Muscle of leg (tissue), 11 donors: ENCODE data around the gene AK3. TPM values are rescaled to one million over a fixed set of nuclear protein-coding genes. Genes with fewer than 3 reads are reported as not detected.
"Not testable (repeated sequence)": the region's sequence is repeated elsewhere in the genome, so short reads cannot be mapped to it uniquely, and the experiment has no call there.

Experiments
- DNase-seq: peaks from one replicate; pipeline ENCODE4 v3.0.0; 2013
- H3K27ac ChIP-seq: one replicate; pipeline ENCODE4 v1.5.1; 2013; ENCODE audit warnings: mild to moderate bottlenecking, low read length, control low read depth
- H3K27me3 ChIP-seq: one replicate; pipeline ENCODE4 v1.6.1; 2013; ENCODE audit warnings: low read length; ENCODE audit not compliant: control insufficient read depth, insufficient read depth
- H3K36me3 ChIP-seq: one replicate; pipeline ENCODE4 v1.6.1; 2013; ENCODE audit warnings: low read length; ENCODE audit not compliant: control insufficient read depth, insufficient read depth
- H3K4me1 ChIP-seq: one replicate; pipeline ENCODE4 v1.6.1; 2013; ENCODE audit warnings: low read length; ENCODE audit not compliant: control insufficient read depth, insufficient read depth
- H3K4me3 ChIP-seq: one replicate; pipeline ENCODE4 v1.5.1; 2013; ENCODE audit warnings: low read length, control low read depth
- H3K9me3 ChIP-seq: replicated peaks from 2 replicates; pipeline ENCODE4 v1.6.1; 2013; ENCODE audit warnings: low read depth, low read length; ENCODE audit not compliant: control insufficient read depth
- WGBS: methylation state at CpG from one replicate; pipeline ENCODE4 v1.1.5; 2013; ENCODE audit warnings: missing lambda C conversion rate; ENCODE audit not compliant: insufficient coverage; 5-methylcytosine and 5-hydroxymethylcytosine counted together
- polyA plus RNA-seq, 8 donors: library from polyadenylated mRNA; unstranded; fragments of 120-200 nt; gene quantifications; one replicate each; pipeline versions ENCODE4 v1.2.1 to v1.2.3, GENCODE V29; 2013; ENCODE audit warnings: inconsistent platforms in 1 of 8, low replicate concordance in 1 of 8; ENCODE audit not compliant: insufficient read length in 8 of 8, insufficient read depth in 1 of 8
- total RNA-seq: library from RNA; stranded (reverse); fragments of 120-200 nt; gene quantifications from one replicate; pipeline ENCODE4 v1.2.4, GENCODE V29; 2013

The AK3 gene
- total and polyA plus RNA-seq, 9 donors: 29.8 to 47.5 (median 39.0) TPM

- not testable (repeated sequence) for H3K4me3 ChIP-seq, H3K4me1 ChIP-seq, H3K27me3 ChIP-seq, H3K27ac ChIP-seq, DNase-seq, H3K9me3 ChIP-seq, H3K36me3 ChIP-seq
Measured at GRCh38 chr9:4754530-4754929, 13.5 kb upstream of the AK3 start.

GRCh38 chr9:4750023-4750673 lies 9.1 kb upstream of the AK3 start:
- no peak overlapping the region for H3K27ac ChIP-seq
- H3K4me1 ChIP-seq: no peaks in the 10 kb centered on the region
- H3K27me3 ChIP-seq: no peaks in the 10 kb centered on the region
- H3K4me3 ChIP-seq: no peak overlapping the region
- H3K9me3 ChIP-seq: no peaks in the 10 kb centered on the region
- WGBS: 58% methylated on average over 3 of the region's 8 CpGs
- DNase-seq: peak; percentile 57
- no peaks in the 10 kb centered on the region for H3K36me3 ChIP-seq

DNA sequence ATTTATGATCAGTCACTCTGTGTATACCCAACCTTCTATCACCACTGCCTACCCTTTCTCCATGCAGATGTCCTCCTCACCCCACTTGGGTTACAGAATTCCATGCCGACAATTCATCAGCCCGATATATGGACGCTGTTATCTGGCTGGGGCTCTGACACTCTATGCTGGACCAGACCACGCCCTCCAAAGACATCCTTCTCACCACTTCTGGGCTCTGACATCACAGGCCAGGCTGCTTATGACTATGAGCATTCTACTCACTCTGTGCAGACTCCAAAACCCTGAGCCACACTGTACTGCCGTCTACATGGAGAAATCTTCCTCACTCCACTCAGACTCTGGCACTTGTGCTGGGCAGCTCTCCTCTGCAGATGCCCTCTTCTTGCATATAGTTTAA lies 7.6 kb upstream of the AK3 start:
- Histone ChIP-seq H3K36me3 (no peaks in the 10 kb centered on the region), H3K27me3 (no peaks in the 10 kb centered on the region), H3K27ac (no peak overlapping the region), H3K4me1 (no peaks in the 10 kb centered on the region), H3K4me3 (no peak overlapping the region), H3K9me3 (no peaks in the 10 kb centered on the region)
- 93% methylated on average over 4 of the region's 5 CpGs for whole genome bisulfite sequencing
- no peak for DNase-seq

GRCh38 chr9:4746278-4747030 lies 5.5 kb upstream of the AK3 start:
- H3K4me3 ChIP-seq: no peak overlapping the region
- no peak overlapping the region for H3K27ac ChIP-seq
- peaks cover 3% of the 10 kb centered on the region for H3K4me1 ChIP-seq
- no peaks in the 10 kb centered on the region for H3K36me3 ChIP-seq
- no peaks in the 10 kb centered on the region for H3K9me3 ChIP-seq
- no peak for DNase-seq
- no CpG with 5 or more reads among the region's 2 CpGs for WGBS
- no peaks in the 10 kb centered on the region for H3K27me3 ChIP-seq

DNA sequence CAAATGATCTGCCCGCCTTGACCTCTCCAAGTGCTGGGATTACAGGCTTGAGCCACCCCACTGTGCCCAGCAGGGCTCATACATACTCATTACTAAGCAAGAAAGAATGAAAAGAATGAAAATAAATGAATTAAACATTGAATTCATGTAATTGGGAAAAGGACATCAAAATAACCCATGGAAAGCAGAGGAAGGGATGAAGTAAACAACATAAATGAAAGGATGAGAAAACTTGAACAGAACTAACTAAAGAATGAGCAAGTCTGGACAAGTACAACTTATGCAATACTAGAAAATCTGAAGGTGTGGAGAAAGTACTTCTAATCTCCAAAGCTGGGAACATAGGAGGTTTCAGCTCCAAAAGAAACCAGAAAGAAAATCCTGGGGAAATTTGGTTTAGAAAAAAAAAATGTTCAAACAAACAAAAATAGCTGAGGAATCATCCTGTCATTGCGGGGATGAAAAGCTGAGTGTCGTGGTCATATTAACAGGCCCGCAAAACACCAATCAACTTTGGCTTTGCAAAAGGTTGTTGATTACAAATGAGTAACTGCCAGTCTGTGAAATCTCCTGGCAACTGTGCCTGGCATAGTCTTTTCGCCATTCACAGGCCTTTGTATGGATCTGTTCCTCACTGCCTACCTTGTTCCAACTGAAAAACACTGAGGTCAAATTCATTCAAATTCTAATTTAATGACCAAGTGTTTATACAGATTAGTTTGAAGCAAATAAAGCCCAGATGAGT lies 2.3 kb upstream of the AK3 start:
- H3K4me1 ChIP-seq: peaks cover 10% of the 10 kb centered on the region
- no peak for DNase-seq
- no peaks in the 10 kb centered on the region for H3K36me3 ChIP-seq
- no peaks in the 10 kb centered on the region for H3K9me3 ChIP-seq
- H3K27ac ChIP-seq: no peak overlapping the region
- WGBS: 100% methylated on average over 3 of the region's 5 CpGs
- no peaks in the 10 kb centered on the region for H3K27me3 ChIP-seq
- no peak overlapping the region for H3K4me3 ChIP-seq

GRCh38 chr9:4742246-4742645 lies 1.2 kb upstream of the AK3 start:
- no peaks in the 10 kb centered on the region for H3K9me3 ChIP-seq
- no peak overlapping the region for H3K4me3 ChIP-seq
- H3K27ac ChIP-seq: no peak overlapping the region
- H3K36me3 ChIP-seq: no peaks in the 10 kb centered on the region
- H3K27me3 ChIP-seq: no peaks in the 10 kb centered on the region
- no CpG with 5 or more reads among the region's 3 CpGs for WGBS
- no peak for DNase-seq
- H3K4me1 ChIP-seq: peaks cover 10% of the 10 kb centered on the region

- Histone ChIP-seq H3K4me1 (peaks cover 10% of the 10 kb centered on the region), H3K27me3 (no peaks in the 10 kb centered on the region), H3K4me3 (peak overlapping the region; percentile 88), H3K36me3 (no peaks in the 10 kb centered on the region), H3K27ac (peak overlapping the region; percentile 91), H3K9me3 (no peaks in the 10 kb centered on the region)
- peak; percentile 43 for DNase-seq
- 1% methylated on average over 53 of the region's 54 CpGs for WGBS
Measured at GRCh38 chr9:4741365-4742089, 525 bp upstream of the AK3 start.

DNA sequence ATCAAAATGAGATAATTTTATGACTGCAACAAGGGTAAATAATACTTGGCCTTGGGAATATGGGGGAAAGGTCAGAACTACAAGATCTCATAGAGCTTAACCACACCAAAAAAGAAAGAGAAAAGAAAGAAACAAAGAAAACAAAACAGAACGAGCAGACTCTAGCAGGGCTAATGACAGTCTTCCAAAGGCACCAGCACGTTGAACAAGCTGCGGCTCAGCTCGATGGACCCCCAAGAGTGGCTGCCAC lies 689 bp downstream of the AK3 start:
- peak; percentile 53 for DNase-seq
- Histone ChIP-seq H3K9me3 (no peaks in the 10 kb centered on the region), H3K27ac (peak overlapping the region; percentile 92), H3K4me1 (peaks cover 10% of the 10 kb centered on the region), H3K4me3 (peak overlapping the region; percentile 88), H3K27me3 (no peaks in the 10 kb centered on the region), H3K36me3 (no peaks in the 10 kb centered on the region)
- WGBS: 0% methylated on average over 4 of the region's 4 CpGs

- Histone ChIP-seq H3K9me3 (no peaks in the 10 kb centered on the region), H3K4me1 (peaks cover 10% of the 10 kb centered on the region), H3K27ac (peak overlapping the region; percentile 92), H3K36me3 (no peaks in the 10 kb centered on the region), H3K27me3 (no peaks in the 10 kb centered on the region), H3K4me3 (peak overlapping the region; percentile 88)
- no peak for DNase-seq
- no CpG with 5 or more reads among the region's 26 CpGs for WGBS
Measured at GRCh38 chr9:4739587-4740387, 1.2 kb downstream of the AK3 start.
